GM23338 (cell line): ENCODE data around the gene MBOAT1. TPM values are rescaled to one million over a fixed set of nuclear protein-coding genes. Genes with fewer than 3 reads are reported as not detected.

Experiments
- ATAC-seq: fragments of 200-7000 bp; cut with Tn5 transposase; 3 replicates; pipeline ENCODE4 v1.9.1; 2020
- DNase-seq: peaks from one replicate; pipeline ENCODE4 v3.0.0-alpha.2; 2015; ENCODE audit warnings: low spot score
- H2AFZ ChIP-seq: fragments of 200-600 bp; sonication (generic); 2 replicates; pipeline ENCODE4 v1.8.0; 2016; ENCODE audit warnings: antibody characterized with exemption, mild to moderate bottlenecking, moderate library complexity
- H3F3A ChIP-seq: fragments of 200-600 bp; sonication (generic); replicated peaks from 2 replicates; pipeline ENCODE4 v1.8.0; 2017; ENCODE audit warnings: antibody characterized with exemption, mixed run types, low read depth
- H3K27ac ChIP-seq: fragments of 200-600 bp; sonication (generic); 2 replicates; pipeline ENCODE4 v1.6.1; 2016; ENCODE audit warnings: low read depth
- H3K27me3 ChIP-seq: fragments of 200-600 bp; sonication (generic); 2 replicates; pipeline ENCODE4 v1.8.0; 2016; ENCODE audit warnings: mild to moderate bottlenecking, mixed run types, moderate library complexity; ENCODE audit not compliant: insufficient read depth
- H3K36me3 ChIP-seq: fragments of 200-600 bp; sonication (generic); 2 replicates; pipeline ENCODE4 v1.8.0; 2016; ENCODE audit warnings: mild to moderate bottlenecking; ENCODE audit not compliant: insufficient read depth
- H3K4me1 ChIP-seq: fragments of 200-600 bp; sonication (generic); 2 replicates; pipeline ENCODE4 v1.8.0; 2016; ENCODE audit warnings: mild to moderate bottlenecking, moderate library complexity; ENCODE audit not compliant: insufficient read depth
- H3K4me2 ChIP-seq: fragments of 200-600 bp; sonication (generic); 2 replicates; pipeline ENCODE4 v1.7.1; 2017; ENCODE audit warnings: mixed run types
- H3K4me3 ChIP-seq: fragments of 200-600 bp; sonication (generic); 2 replicates; pipeline ENCODE4 v1.6.1; 2016; ENCODE audit warnings: mixed run types
- H3K79me2 ChIP-seq: fragments of 200-600 bp; sonication (generic); replicated peaks from 2 replicates; pipeline ENCODE4 v1.8.0; 2017; ENCODE audit warnings: mild to moderate bottlenecking; ENCODE audit not compliant: insufficient read depth
- H3K9me2 ChIP-seq: fragments of 200-600 bp; sonication (generic); 2 replicates; pipeline ENCODE4 v1.8.0; 2017; ENCODE audit not compliant: insufficient read depth
- H4K20me1 ChIP-seq: fragments of 200-600 bp; sonication (generic); replicated peaks from 2 replicates; pipeline ENCODE4 v1.8.0; 2017; ENCODE audit warnings: mild to moderate bottlenecking; ENCODE audit not compliant: insufficient read depth
- H3K27ac Mint-ChIP-seq: 2 replicates; pipeline ENCODE4 v1.8.0; 2020; ENCODE audit warnings: inconsistent platforms, mild to moderate bottlenecking, moderate library complexity, mixed read lengths
- H3K27me3 Mint-ChIP-seq: 3 replicates; pipeline ENCODE4 v1.8.0; 2022; ENCODE audit warnings: low read depth, mild to moderate bottlenecking, moderate library complexity, mixed read lengths, inconsistent platforms; ENCODE audit not compliant: insufficient read depth, poor library complexity
- H3K36me3 Mint-ChIP-seq: 3 replicates; pipeline ENCODE4 v1.8.0; 2021; ENCODE audit warnings: low read depth, mild to moderate bottlenecking, inconsistent platforms, moderate library complexity, mixed read lengths
- H3K4me1 Mint-ChIP-seq: 3 replicates; pipeline ENCODE4 v1.8.0; 2020; ENCODE audit warnings: mild to moderate bottlenecking, inconsistent platforms, mixed read lengths
- H3K4me3 Mint-ChIP-seq: 3 replicates; pipeline ENCODE4 v1.8.0; 2021; ENCODE audit warnings: moderate library complexity, mild to moderate bottlenecking, inconsistent platforms, mixed read lengths
- H3K9me3 Mint-ChIP-seq: 3 replicates; pipeline ENCODE4 v1.8.0; 2020; ENCODE audit warnings: moderate library complexity, mild to moderate bottlenecking, inconsistent platforms, mixed read lengths
- CREB1 ChIP-seq: fragments of 250-450 bp; sonication (Bioruptor Pico); IDR thresholded peaks from 2 replicates; pipeline ENCODE4 v1.5.0; 2020; ENCODE audit warnings: low read depth, mild to moderate bottlenecking, moderate library complexity
- EZH2phosphoT487 ChIP-seq: fragments of 200-600 bp; sonication (generic); IDR thresholded peaks from one replicate; pipeline ENCODE4 v1.8.1; 2018; ENCODE audit warnings: antibody characterized with exemption; ENCODE audit not compliant: unreplicated experiment
- JUNB ChIP-seq: IDR thresholded peaks from one replicate; pipeline ENCODE4 v1.6.1; 2016; ENCODE audit warnings: antibody characterized with exemption; ENCODE audit not compliant: unreplicated experiment
- NANOG ChIP-seq: IDR thresholded peaks from 2 replicates; pipeline ENCODE4 v1.6.1; 2016; ENCODE audit warnings: antibody characterized with exemption, borderline replicate concordance
- ZNF331 ChIP-seq: fragments of 250-450 bp; sonication (Bioruptor Pico); IDR thresholded peaks from 2 replicates; pipeline ENCODE4 v1.5.0; 2020; ENCODE audit warnings: low read depth, mild to moderate bottlenecking, moderate library complexity
- polyA plus RNA-seq: library from polyadenylated mRNA; unstranded; fragments of >200 nt; fragmentation: Nextera tagmentation; extraction: Ambion mirVana; gene quantifications from 2 replicates; pipeline ENCODE4 v1.2.1, GENCODE V29; 2016
- total RNA-seq: library from RNA; depleted of rRNA; stranded (reverse); fragments of >200 nt; shearing (Covaris generic); gene quantifications from 2 replicates; pipeline ENCODE4 v1.2.3, GENCODE V29; 2014
- TF ChIP-seq, protein P1 (sequence below): fragments of 250-450 bp; sonication (Bioruptor Pico); IDR thresholded peaks from 2 replicates; pipeline ENCODE4 v1.5.0; 2020; ENCODE audit warnings: mild to moderate bottlenecking, moderate library complexity
- TF ChIP-seq, protein P2 (sequence below), 2 experiments: fragments of 200-600 bp in 1 of 2; sonication (generic) in 1 of 2; conservative IDR thresholded peaks; 2 replicates each; pipeline versions ENCODE4 v1.5.1 to v1.6.1; 2016 to 2017; ENCODE audit warnings: antibody characterized with exemption in 2 of 2, low read depth in 2 of 2, mild to moderate bottlenecking in 2 of 2, moderate library complexity in 1 of 2
- TF ChIP-seq, protein P3 (sequence below): IDR thresholded peaks from 2 replicates; pipeline ENCODE4 v1.6.1; 2016; ENCODE audit warnings: antibody characterized with exemption

MBOAT1 gene
- total and polyA plus RNA-seq, 2 experiments from 2014 or later = 3.8 to 18.6 TPM

DNA sequence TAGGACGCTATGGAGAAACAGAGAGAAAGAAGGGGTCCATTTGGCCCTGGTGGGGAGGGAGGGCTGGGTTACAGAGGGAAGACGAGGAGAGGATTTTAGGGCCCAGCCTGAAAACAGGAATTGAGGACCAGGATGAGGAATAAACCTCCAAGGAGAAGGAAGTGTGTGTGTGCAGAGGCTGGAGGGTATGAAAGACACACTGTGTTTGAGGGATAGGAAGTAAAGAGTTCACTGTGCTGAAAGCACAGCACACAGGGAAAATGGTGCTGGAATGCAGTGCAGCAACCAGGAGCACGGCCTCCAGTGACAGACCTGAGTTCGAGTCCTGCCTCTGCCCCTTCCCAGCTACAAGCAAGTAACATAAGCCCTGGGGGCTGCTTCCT lies 7.8 kb downstream of the MBOAT1 start (continued):
- TF ChIP-seq, protein P1, sequence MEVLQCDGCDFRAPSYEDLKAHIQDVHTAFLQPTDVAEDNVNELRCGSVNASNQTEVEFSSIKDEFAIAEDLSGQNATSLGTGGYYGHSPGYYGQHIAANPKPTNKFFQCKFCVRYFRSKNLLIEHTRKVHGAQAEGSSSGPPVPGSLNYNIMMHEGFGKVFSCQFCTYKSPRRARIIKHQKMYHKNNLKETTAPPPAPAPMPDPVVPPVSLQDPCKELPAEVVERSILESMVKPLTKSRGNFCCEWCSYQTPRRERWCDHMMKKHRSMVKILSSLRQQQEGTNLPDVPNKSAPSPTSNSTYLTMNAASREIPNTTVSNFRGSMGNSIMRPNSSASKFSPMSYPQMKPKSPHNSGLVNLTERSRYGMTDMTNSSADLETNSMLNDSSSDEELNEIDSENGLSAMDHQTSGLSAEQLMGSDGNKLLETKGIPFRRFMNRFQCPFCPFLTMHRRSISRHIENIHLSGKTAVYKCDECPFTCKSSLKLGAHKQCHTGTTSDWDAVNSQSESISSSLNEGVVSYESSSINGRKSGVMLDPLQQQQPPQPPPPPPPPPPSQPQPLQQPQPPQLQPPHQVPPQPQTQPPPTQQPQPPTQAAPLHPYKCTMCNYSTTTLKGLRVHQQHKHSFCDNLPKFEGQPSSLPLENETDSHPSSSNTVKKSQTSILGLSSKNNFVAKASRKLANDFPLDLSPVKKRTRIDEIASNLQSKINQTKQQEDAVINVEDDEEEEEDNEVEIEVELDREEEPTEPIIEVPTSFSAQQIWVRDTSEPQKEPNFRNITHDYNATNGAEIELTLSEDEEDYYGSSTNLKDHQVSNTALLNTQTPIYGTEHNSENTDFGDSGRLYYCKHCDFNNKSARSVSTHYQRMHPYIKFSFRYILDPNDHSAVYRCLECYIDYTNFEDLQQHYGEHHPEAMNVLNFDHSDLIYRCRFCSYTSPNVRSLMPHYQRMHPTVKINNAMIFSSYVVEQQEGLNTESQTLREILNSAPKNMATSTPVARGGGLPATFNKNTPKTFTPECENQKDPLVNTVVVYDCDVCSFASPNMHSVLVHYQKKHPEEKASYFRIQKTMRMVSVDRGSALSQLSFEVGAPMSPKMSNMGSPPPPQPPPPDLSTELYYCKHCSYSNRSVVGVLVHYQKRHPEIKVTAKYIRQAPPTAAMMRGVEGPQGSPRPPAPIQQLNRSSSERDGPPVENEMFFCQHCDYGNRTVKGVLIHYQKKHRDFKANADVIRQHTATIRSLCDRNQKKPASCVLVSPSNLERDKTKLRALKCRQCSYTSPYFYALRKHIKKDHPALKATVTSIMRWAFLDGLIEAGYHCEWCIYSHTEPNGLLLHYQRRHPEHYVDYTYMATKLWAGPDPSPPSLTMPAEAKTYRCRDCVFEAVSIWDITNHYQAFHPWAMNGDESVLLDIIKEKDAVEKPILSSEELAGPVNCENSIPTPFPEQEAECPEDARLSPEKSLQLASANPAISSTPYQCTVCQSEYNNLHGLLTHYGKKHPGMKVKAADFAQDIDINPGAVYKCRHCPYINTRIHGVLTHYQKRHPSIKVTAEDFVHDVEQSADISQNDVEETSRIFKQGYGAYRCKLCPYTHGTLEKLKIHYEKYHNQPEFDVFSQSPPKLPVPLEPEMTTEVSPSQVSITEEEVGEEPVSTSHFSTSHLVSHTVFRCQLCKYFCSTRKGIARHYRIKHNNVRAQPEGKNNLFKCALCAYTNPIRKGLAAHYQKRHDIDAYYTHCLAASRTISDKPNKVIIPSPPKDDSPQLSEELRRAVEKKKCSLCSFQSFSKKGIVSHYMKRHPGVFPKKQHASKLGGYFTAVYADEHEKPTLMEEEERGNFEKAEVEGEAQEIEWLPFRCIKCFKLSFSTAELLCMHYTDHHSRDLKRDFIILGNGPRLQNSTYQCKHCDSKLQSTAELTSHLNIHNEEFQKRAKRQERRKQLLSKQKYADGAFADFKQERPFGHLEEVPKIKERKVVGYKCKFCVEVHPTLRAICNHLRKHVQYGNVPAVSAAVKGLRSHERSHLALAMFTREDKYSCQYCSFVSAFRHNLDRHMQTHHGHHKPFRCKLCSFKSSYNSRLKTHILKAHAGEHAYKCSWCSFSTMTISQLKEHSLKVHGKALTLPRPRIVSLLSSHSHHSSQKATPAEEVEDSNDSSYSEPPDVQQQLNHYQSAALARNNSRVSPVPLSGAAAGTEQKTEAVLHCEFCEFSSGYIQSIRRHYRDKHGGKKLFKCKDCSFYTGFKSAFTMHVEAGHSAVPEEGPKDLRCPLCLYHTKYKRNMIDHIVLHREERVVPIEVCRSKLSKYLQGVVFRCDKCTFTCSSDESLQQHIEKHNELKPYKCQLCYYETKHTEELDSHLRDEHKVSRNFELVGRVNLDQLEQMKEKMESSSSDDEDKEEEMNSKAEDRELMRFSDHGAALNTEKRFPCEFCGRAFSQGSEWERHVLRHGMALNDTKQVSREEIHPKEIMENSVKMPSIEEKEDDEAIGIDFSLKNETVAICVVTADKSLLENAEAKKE (CRISPR knock-in tag) = no peak
- no peak for TF ChIP-seq JUNB
- no peak for TF ChIP-seq NANOG
- TF ChIP-seq CREB1 (CRISPR knock-in tag) = no peak
- TF ChIP-seq, protein P2, sequence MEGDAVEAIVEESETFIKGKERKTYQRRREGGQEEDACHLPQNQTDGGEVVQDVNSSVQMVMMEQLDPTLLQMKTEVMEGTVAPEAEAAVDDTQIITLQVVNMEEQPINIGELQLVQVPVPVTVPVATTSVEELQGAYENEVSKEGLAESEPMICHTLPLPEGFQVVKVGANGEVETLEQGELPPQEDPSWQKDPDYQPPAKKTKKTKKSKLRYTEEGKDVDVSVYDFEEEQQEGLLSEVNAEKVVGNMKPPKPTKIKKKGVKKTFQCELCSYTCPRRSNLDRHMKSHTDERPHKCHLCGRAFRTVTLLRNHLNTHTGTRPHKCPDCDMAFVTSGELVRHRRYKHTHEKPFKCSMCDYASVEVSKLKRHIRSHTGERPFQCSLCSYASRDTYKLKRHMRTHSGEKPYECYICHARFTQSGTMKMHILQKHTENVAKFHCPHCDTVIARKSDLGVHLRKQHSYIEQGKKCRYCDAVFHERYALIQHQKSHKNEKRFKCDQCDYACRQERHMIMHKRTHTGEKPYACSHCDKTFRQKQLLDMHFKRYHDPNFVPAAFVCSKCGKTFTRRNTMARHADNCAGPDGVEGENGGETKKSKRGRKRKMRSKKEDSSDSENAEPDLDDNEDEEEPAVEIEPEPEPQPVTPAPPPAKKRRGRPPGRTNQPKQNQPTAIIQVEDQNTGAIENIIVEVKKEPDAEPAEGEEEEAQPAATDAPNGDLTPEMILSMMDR (conservative IDR thresholded peaks at IDR 0.05; ENCODE audit: low read depth in 2 of 2) = no peak

DNA sequence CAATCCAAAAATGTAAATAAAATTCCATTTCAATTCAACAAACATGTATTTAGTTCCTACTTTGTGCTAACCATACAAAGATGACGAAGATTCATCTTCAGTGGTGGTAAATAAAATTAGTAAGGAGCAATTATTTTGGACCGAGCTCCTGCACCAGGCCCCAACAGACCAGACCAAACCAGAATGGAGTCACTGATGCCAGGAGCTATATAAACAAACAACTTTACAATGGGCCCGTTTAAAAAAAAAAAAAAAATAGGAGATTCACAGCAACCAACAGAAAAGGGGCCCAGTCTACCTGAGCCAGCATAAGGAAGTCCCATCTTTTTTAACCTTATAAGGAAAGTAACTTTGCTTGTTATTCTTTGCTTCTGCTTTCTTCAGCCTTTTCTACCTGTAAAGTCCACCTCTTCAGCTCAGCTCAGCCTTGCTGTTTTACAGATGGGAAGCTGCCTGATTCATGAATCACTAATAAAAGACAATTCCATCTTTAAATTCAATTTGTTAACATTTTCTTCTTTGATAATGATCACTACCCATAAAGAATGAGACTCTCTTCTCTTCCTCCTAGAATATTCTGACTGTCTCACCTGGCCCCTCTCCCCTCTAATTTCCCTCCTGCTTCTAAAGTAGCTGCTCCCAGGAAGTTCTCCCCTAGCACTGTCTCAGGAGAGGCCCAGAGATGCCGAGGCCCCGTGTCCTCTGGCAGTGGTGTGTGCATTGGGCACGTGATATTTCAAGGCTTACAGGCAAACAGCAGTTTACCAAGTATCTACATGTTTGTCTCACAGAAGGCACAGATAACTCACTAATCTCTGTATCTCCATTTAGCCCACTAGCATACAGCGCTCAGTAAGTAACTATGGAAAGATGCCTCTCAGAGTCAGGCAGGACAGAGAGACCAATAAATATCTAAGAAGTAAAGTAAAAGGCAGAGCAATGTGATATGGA lies 8.4 kb downstream of the MBOAT1 start:
- no peaks in the 10 kb centered on the region; the same call in 1 of the 2 replicates for H3K9me2 ChIP-seq
- Mint-ChIP-seq H3K4me3 (no peak overlapping the region), H3K27ac (peak overlapping the region; percentile 22), H3K4me1 (peaks cover 36% of the 10 kb centered on the region), H3K9me3 (no peaks in the 10 kb centered on the region), H3K27me3 (peaks cover 2% of the 10 kb centered on the region), H3K36me3 (no peaks in the 10 kb centered on the region; the same call in 2 of the 3 replicates)
- H3K27me3 ChIP-seq = no peaks in the 10 kb centered on the region
- peaks cover 70% of the 10 kb centered on the region for H3K79me2 ChIP-seq
- peaks cover 31% of the 10 kb centered on the region for H3K4me1 ChIP-seq
- H3F3A ChIP-seq = no peaks in the 10 kb centered on the region
- H4K20me1 ChIP-seq = no peaks in the 10 kb centered on the region
- no peak for DNase-seq
- H3K27ac ChIP-seq = peak overlapping the region; percentile 85
- H3K4me2 ChIP-seq = peak overlapping the region; percentile 4; the same call in 1 of the 2 replicates
- no peaks in the 10 kb centered on the region for H3K36me3 ChIP-seq
- H3K4me3 ChIP-seq = no peak overlapping the region
- ATAC-seq = peak; percentile 57
- no peak overlapping the region for H2AFZ ChIP-seq
- TF ChIP-seq, protein P3, sequence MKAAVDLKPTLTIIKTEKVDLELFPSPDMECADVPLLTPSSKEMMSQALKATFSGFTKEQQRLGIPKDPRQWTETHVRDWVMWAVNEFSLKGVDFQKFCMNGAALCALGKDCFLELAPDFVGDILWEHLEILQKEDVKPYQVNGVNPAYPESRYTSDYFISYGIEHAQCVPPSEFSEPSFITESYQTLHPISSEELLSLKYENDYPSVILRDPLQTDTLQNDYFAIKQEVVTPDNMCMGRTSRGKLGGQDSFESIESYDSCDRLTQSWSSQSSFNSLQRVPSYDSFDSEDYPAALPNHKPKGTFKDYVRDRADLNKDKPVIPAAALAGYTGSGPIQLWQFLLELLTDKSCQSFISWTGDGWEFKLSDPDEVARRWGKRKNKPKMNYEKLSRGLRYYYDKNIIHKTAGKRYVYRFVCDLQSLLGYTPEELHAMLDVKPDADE = no peak
- TF ChIP-seq EZH2phosphoT487 = no peak
- TF ChIP-seq ZNF331 (CRISPR knock-in tag) = no peak
- TF ChIP-seq, protein P2 (conservative IDR thresholded peaks at IDR 0.05; ENCODE audit: low read depth in 2 of 2) = no peak
- no peak for TF ChIP-seq JUNB
